ENCODE results near the gene CELA2B.
"Not testable (repeated sequence)": the region's sequence is repeated elsewhere in the genome, so short reads cannot be mapped to it uniquely, and the experiment has no call there.

CELA2B gene

GRCh38 chr1:15465674-15466073 lies 10.2 kb upstream of the CELA2B start:
- H3K27ac ChIP-seq, result no peak overlapping the region
- no peak for TF ChIP-seq CTCF (conservative IDR thresholded peaks at IDR 0.05)
- TF ChIP-seq ZFX (IDR thresholded peaks at IDR 0.05), result no peak

GRCh38 chr1:15466955-15467625 lies 8.8 kb upstream of the CELA2B start:
- H3K27ac ChIP-seq, result not testable (repeated sequence)

- TF ChIP-seq CTCF (conservative IDR thresholded peaks at IDR 0.05) (no peak), ZFX (IDR thresholded peaks at IDR 0.05) (no peak)
- no peak overlapping the region for H3K27ac ChIP-seq
Observed at GRCh38 chr1:15468145-15468544, 7.8 kb upstream of the CELA2B start.

GRCh38 chr1:15469361-15469760 lies 6.5 kb upstream of the CELA2B start:
- TF ChIP-seq CTCF (conservative IDR thresholded peaks at IDR 0.05), result no peak
- no peak for TF ChIP-seq ZFX (IDR thresholded peaks at IDR 0.05)

GRCh38 chr1:15469821-15470448 lies 6.0 kb upstream of the CELA2B start:
- H3K27ac ChIP-seq, result not testable (repeated sequence)

More at GRCh38 chr1:15469361-15469760, 6.5 kb upstream of the CELA2B start:
- no peak overlapping the region for H3K27ac ChIP-seq

GRCh38 chr1:15471067-15471466 lies 4.8 kb upstream of the CELA2B start:
- not testable (repeated sequence) for H3K27ac ChIP-seq

- H3K27ac ChIP-seq, result not testable (repeated sequence)
Observed at GRCh38 chr1:15471723-15472122, 4.2 kb upstream of the CELA2B start.

GRCh38 chr1:15472587-15472986 lies 3.3 kb upstream of the CELA2B start:
- H3K27ac ChIP-seq, result no peak overlapping the region
- TF ChIP-seq ZFX (IDR thresholded peaks at IDR 0.05) (no peak), CTCF (conservative IDR thresholded peaks at IDR 0.05) (no peak)

- TF ChIP-seq CTCF (conservative IDR thresholded peaks at IDR 0.05), result no peak
- TF ChIP-seq ZFX (IDR thresholded peaks at IDR 0.05), result no peak
- H3K27ac ChIP-seq, result no peak overlapping the region
Observed at GRCh38 chr1:15476927-15477326, 1.0 kb downstream of the CELA2B start.
